AML-193 (cell line): ENCODE measurements around the gene KRTAP20-4.

Experiments
- DNase-seq, 2 experiments: peaks; one replicate each; lab custom pipeline; 2025; lab: John Stamatoyannopoulos, UW

KRTAP20-4 gene

GRCh38 chr21:30652891-30653290 lies 32.5 kb downstream of the KRTAP20-4 start:
- DNase-seq, result no peak

DNA sequence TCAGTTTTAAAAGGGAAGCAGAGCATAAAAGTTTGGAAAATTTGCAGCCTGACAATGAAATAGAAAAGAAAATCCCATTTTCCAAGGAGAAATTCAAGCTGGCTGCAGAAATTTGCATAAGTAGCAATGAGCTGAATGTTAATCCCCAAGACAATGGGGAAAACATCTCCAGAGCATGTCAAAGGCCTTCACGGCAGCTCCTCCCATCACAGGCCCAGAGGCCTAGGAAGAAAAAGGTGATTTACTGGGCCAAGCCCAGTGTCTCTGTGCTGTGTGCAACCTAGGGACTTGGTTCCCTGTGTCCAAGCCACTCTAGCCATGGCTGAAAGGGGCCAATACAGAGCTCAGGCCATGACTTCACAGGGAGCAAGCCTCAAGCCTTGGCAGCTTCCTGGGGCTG lies 48.3 kb downstream of the KRTAP20-4 start:
- no peak for DNase-seq
